NB4 (cell line): ENCODE data around the gene RNF152.

Experiments
- CTCF ChIP-seq: IDR thresholded peaks from one replicate; pipeline ENCODE4 v1.5.1; 2012; ENCODE audit warnings: low read depth, low read length
- MYC ChIP-seq: IDR thresholded peaks from 2 replicates; pipeline ENCODE4 v1.6.1; 2011; ENCODE audit warnings: low read depth, low read length
- POLR2A ChIP-seq: IDR thresholded peaks from 2 replicates; pipeline ENCODE4 v1.6.1; 2011; ENCODE audit warnings: mild to moderate bottlenecking; ENCODE audit not compliant: insufficient read length; ENCODE audit errors: extremely low read depth

- no peak for TF ChIP-seq CTCF
- TF ChIP-seq POLR2A, result no peak
- TF ChIP-seq MYC, result no peak
Observed at GRCh38 chr18:61941948-61942471, 49.2 kb upstream of the RNF152 start.
